Erythroblast (primary cell): Measurements from ENCODE around the gene CCDC68.

Experiments
- GATA1 ChIP-seq: IDR thresholded peaks from 2 replicates; pipeline ENCODE4 v1.6.1; 2011; ENCODE audit warnings: low read depth, mild to moderate bottlenecking, control low read depth, low read length, moderate library complexity
- POLR2A ChIP-seq: IDR thresholded peaks from 2 replicates; pipeline ENCODE4 v1.6.1; 2011; ENCODE audit warnings: mild to moderate bottlenecking, low read length

- TF ChIP-seq POLR2A (no peak), GATA1 (no peak)
These were observed 12.2 kb downstream of the CCDC68 start for GRCh38 chr18:54947091-54947490.
